HepG2 (cell line): ENCODE results near the gene CAMK2D. TPM values are rescaled to one million over a fixed set of nuclear protein-coding genes. Genes with fewer than 3 reads are reported as not detected.

Experiments used
- ATAC-seq: fragments of 200-7000 bp; cut with Tn5 transposase; 3 replicates; pipeline ENCODE4 v1.9.1; 2020; ENCODE audit warnings: mild to moderate bottlenecking, moderate library complexity
- BruUV-seq: library from RNA; stranded (reverse); fragments of 400-500 nt; replicated peaks from 2 replicates; lab custom pipeline; 2021; lab: Mats Ljungman, UMichigan
- CTCF ChIA-PET: fragments of 300-600 bp; formaldehyde crosslinking; extraction: SDS; loops from one replicate; lab custom pipeline; 2021; ENCODE audit warnings: low total read pairs, inconsistent platforms, low intra/inter-chr PET ratio; lab: Yijun Ruan, JAX
- POLR2A ChIA-PET: fragments of 350-600 bp; sonication (Branson Sonifier 250); formaldehyde crosslinking; loops from one replicate; lab custom pipeline; 2020; ENCODE audit warnings: antibody characterized with exemption, inconsistent platforms; lab: Yijun Ruan, JAX
- DNase-seq: peaks from one replicate; pipeline ENCODE4 v3.0.0-alpha.2; 2015; ENCODE audit warnings: low spot score
- FAIRE-seq: peaks from 3 replicates; lab custom pipeline; 2011; peaks lifted over from hg19 to GRCh38; lab: Jason Lieb, UNC
- H2AFZ ChIP-seq: one replicate; pipeline ENCODE4 v1.6.1; 2011; ENCODE audit warnings: low read length, inconsistent platforms
- H3K27ac ChIP-seq: fragments of 300-600 bp; 3 replicates; pipeline ENCODE4 v1.8.0; 2011; ENCODE audit warnings: mixed run types, mild to moderate bottlenecking, mixed read lengths, low read length, inconsistent platforms; ENCODE audit not compliant: insufficient read depth; ENCODE audit errors: extremely low read length
- H3K27me3 ChIP-seq, 2 experiments: fragments of 200-600 bp in 1 of 2; 2 replicates in 1 of 2; 3 replicates in 1 of 2; pipeline versions ENCODE4 v1.6.0 to v1.8.0; 2011; ENCODE audit warnings: low read length in 2 of 2, mild to moderate bottlenecking in 2 of 2, moderate library complexity in 2 of 2, inconsistent platforms in 1 of 2; ENCODE audit not compliant: insufficient read depth in 2 of 2, control insufficient read depth in 1 of 2
- H3K36me3 ChIP-seq, 2 experiments: fragments of 200-600 bp in 1 of 2; replicated peaks in 1 of 2; 2 replicates in 1 of 2; 3 replicates in 1 of 2; pipeline versions ENCODE4 v1.5.1 to v1.8.0; 2011; ENCODE audit warnings: low read length in 2 of 2, inconsistent platforms in 1 of 2; ENCODE audit not compliant: insufficient read depth in 2 of 2, control insufficient read depth in 1 of 2
- H3K4me1 ChIP-seq: 2 replicates; pipeline ENCODE4 v1.5.1; 2012; ENCODE audit warnings: low read length, inconsistent platforms; ENCODE audit not compliant: insufficient read depth
- H3K4me2 ChIP-seq: 2 replicates; pipeline ENCODE4 v1.6.0; 2011; ENCODE audit warnings: low read depth, low read length, inconsistent platforms
- H3K4me3 ChIP-seq, 3 experiments: fragments of 200-600 bp in 1 of 3; sonication (generic), shearing (Covaris generic) in 1 of 3; replicated peaks in 1 of 3; 2 replicates each; pipeline ENCODE4 v1.5.1; 2011 to 2016; ENCODE audit warnings: low read length in 3 of 3, inconsistent platforms in 2 of 3, low read depth in 2 of 3, mild to moderate bottlenecking in 2 of 3, control low read depth in 1 of 3, mixed read lengths in 1 of 3; ENCODE audit not compliant: insufficient read depth in 1 of 3
- H3K79me2 ChIP-seq: one replicate; pipeline ENCODE4 v1.6.1; 2011; ENCODE audit warnings: low read length, inconsistent platforms; ENCODE audit not compliant: insufficient read depth
- H3K9ac ChIP-seq: 2 replicates; pipeline ENCODE4 v1.6.0; 2011; ENCODE audit warnings: mild to moderate bottlenecking, low read depth, low read length, inconsistent platforms; ENCODE audit not compliant: insufficient read depth
- H3K9me3 ChIP-seq: 2 replicates; pipeline ENCODE4 v1.5.1; 2012; ENCODE audit warnings: mild to moderate bottlenecking, low read length
- H4K20me1 ChIP-seq: 2 replicates; pipeline ENCODE4 v1.6.0; 2011; ENCODE audit warnings: inconsistent platforms, mild to moderate bottlenecking, low read length, moderate library complexity; ENCODE audit not compliant: insufficient read depth
- ELK4 ChIP-seq: sonication (generic); formaldehyde crosslinking; IDR thresholded peaks from 2 replicates; pipeline ENCODE4 v1.9.0; 2021; ENCODE audit warnings: missing genetic modification reagents, borderline replicate concordance
- HNRNPH1 ChIP-seq: fragments of 200-400 bp; formaldehyde crosslinking; optimal IDR thresholded peaks from 2 replicates; pipeline ENCODE3; 2017; ENCODE audit warnings: mild to moderate bottlenecking, low read depth, low read length
- NR1H2 ChIP-seq: sonication (generic); formaldehyde crosslinking; IDR thresholded peaks from 2 replicates; pipeline ENCODE4 v1.8.1; 2022; ENCODE audit warnings: low read depth, missing genetic modification reagents, borderline replicate concordance
- PRPF4 ChIP-seq: fragments of 200-400 bp; formaldehyde crosslinking; IDR thresholded peaks from 2 replicates; pipeline ENCODE4 v1.6.1; 2016; ENCODE audit warnings: low read length, low read depth; ENCODE audit not compliant: poor library complexity, severe bottlenecking
- RCOR2 ChIP-seq: IDR thresholded peaks from 2 replicates; pipeline ENCODE4 v1.6.1; 2016; ENCODE audit warnings: missing biosample characterization, missing genetic modification reagents
- REXO4 ChIP-seq: sonication (generic); formaldehyde crosslinking; IDR thresholded peaks from 2 replicates; pipeline ENCODE4 v1.8.0; 2022; ENCODE audit warnings: missing genetic modification reagents, mild to moderate bottlenecking, borderline replicate concordance
- RFXANK ChIP-seq: IDR thresholded peaks from 2 replicates; pipeline ENCODE4 v1.6.1; 2016
- SRSF9 ChIP-seq: fragments of 200-400 bp; formaldehyde crosslinking; IDR thresholded peaks from 2 replicates; pipeline ENCODE4 v1.6.1; 2018; ENCODE audit warnings: borderline replicate concordance, mild to moderate bottlenecking, low read depth, low read length; ENCODE audit not compliant: insufficient read depth, poor library complexity, severe bottlenecking
- ZFP90 ChIP-seq: sonication (generic); formaldehyde crosslinking; IDR thresholded peaks from 2 replicates; pipeline ENCODE4 v1.8.0; 2022; ENCODE audit warnings: missing genetic modification reagents, mild to moderate bottlenecking, inconsistent platforms, borderline replicate concordance
- ZNF558 ChIP-seq: sonication (generic); formaldehyde crosslinking; IDR thresholded peaks from 2 replicates; pipeline ENCODE4 v1.9.0; 2022; ENCODE audit warnings: mild to moderate bottlenecking, missing genetic modification reagents, borderline replicate concordance
- ZSCAN29 ChIP-seq: sonication (generic); formaldehyde crosslinking; conservative IDR thresholded peaks from 2 replicates; pipeline ENCODE4 v1.4.0; 2020; ENCODE audit warnings: mild to moderate bottlenecking, missing genetic modification reagents
- WGBS: methylation state at CpG from one replicate; pipeline ENCODE4 v1.1.6; 2017; ENCODE audit warnings: low lambda C conversion rate; 5-methylcytosine and 5-hydroxymethylcytosine counted together
- in situ Hi-C: cut with HindIII; loops from 2 replicates; pipeline ENCODE4 v1.10.0; 2017; ENCODE audit warnings: low pct_unique_long_range_greater_than_20kb; ENCODE audit not compliant: extremely low pct_ligation_motif_present
- intact Hi-C: fragments of 100-400 bp; cut with micrococcal nuclease; formaldehyde crosslinking; loops from one replicate; pipeline ENCODE4 v1.10.0; 2022; ENCODE audit not compliant: unreplicated experiment
- polyA plus RNA-seq, 8 experiments: library from polyadenylated mRNA; depleted of rRNA in 3 of 8; stranded (reverse) in 7 of 8; unstranded in 1 of 8; fragments of >200 nt; fragmentation: Illumina TruSeq in 4 of 8; extraction: Trizol in 4 of 8; gene quantifications; 2 replicates each; pipeline versions ENCODE4 v1.2.1 to v1.2.3, GENCODE V29; 2011 to 2016; ENCODE audit warnings: low read depth in 4 of 8, missing spikeins in 1 of 8, mixed read lengths in 1 of 8; ENCODE audit not compliant: insufficient read depth in 1 of 8
- total RNA-seq, 5 experiments: library from RNA; depleted of rRNA; stranded (reverse); fragments of >200 nt; fragmentation: Illumina TruSeq; extraction: Trizol; gene quantifications; 2 replicates each; pipeline ENCODE4 v1.2.3, GENCODE V29; 2016; ENCODE audit warnings: low read depth in 1 of 5

The CAMK2D gene
- total and polyA plus RNA-seq, 2 of the 13 experiments (the other 11 are each of a cell fraction or from before 2014, with no cell fraction given), result 18.0 to 65.4 TPM

- TF ChIP-seq ELK4 (CRISPR knock-in tag) (no peak), ZFP90 (CRISPR knock-in tag) (no peak), ZSCAN29 (no peak)
Observed at GRCh38 chr4:113776016-113776415, 14.5 kb upstream of the CAMK2D start (continued).

GRCh38 chr4:113773756-113774155, 12.2 kb upstream of the CAMK2D start:
- no peaks in the 10 kb centered on the region for H3K9me3 ChIP-seq
- H3K36me3 ChIP-seq, result no peaks in the 10 kb centered on the region
- 9% methylated on average over 3 of the region's 3 CpGs for WGBS
- no peak overlapping the region for H3K9ac ChIP-seq
- no peak overlapping the region for H3K4me2 ChIP-seq
- ATAC-seq (no peak), FAIRE-seq (no peak), DNase-seq (no peak)
- H2AFZ ChIP-seq, result no peak overlapping the region
- no peak overlapping the region for H3K4me3 ChIP-seq
- no peaks in the 10 kb centered on the region for H4K20me1 ChIP-seq
- BruUV-seq, result no TSS peak
- ChIA-PET POLR2A (no interaction called here), CTCF (no interaction called here)
- no peak overlapping the region for H3K27ac ChIP-seq
- no peak for TF ChIP-seq RFXANK (CRISPR knock-in tag)
- no peak for TF ChIP-seq REXO4 (CRISPR knock-in tag)
- TF ChIP-seq SRSF9, result no peak
- no peak for TF ChIP-seq ZNF558 (CRISPR knock-in tag)
- no peak for TF ChIP-seq NR1H2
- no peak for TF ChIP-seq RCOR2
- TF ChIP-seq HNRNPH1, result no peak
- no peak for TF ChIP-seq PRPF4
- no peaks in the 10 kb centered on the region for H3K27me3 ChIP-seq
- no peaks in the 10 kb centered on the region for H3K79me2 ChIP-seq
- no peaks in the 10 kb centered on the region for H3K4me1 ChIP-seq
- in situ Hi-C loops, result no loop called here
- intact Hi-C loops, result no loop called here
